Fibroblast of villous mesenchyme (primary cell): Measurements from ENCODE around the gene KIAA0232. TPM values are rescaled to one million over a fixed set of nuclear protein-coding genes. Genes with fewer than 3 reads are reported as not detected.

Source experiments
- DNase-seq: peaks from one replicate; pipeline ENCODE4 v3.0.0-alpha.2; 2010; ENCODE audit warnings: low read depth
- H3K4me3 ChIP-seq: 2 replicates; pipeline ENCODE4 v1.5.1; 2011; ENCODE audit warnings: low read depth, mild to moderate bottlenecking, low read length
- total RNA-seq: library from RNA; depleted of rRNA; stranded (reverse); fragments of >200 nt; gene quantifications from 2 replicates; pipeline ENCODE4 v1.2.3, GENCODE V29; 2012
- TF ChIP-seq, protein P1 (sequence below): IDR thresholded peaks from 2 replicates; pipeline ENCODE4 v1.5.1; 2012; ENCODE audit warnings: low read depth, mild to moderate bottlenecking, low read length; ENCODE audit not compliant: insufficient read depth

KIAA0232 gene
- total RNA-seq, 1 donor = 29.8 TPM

DNA sequence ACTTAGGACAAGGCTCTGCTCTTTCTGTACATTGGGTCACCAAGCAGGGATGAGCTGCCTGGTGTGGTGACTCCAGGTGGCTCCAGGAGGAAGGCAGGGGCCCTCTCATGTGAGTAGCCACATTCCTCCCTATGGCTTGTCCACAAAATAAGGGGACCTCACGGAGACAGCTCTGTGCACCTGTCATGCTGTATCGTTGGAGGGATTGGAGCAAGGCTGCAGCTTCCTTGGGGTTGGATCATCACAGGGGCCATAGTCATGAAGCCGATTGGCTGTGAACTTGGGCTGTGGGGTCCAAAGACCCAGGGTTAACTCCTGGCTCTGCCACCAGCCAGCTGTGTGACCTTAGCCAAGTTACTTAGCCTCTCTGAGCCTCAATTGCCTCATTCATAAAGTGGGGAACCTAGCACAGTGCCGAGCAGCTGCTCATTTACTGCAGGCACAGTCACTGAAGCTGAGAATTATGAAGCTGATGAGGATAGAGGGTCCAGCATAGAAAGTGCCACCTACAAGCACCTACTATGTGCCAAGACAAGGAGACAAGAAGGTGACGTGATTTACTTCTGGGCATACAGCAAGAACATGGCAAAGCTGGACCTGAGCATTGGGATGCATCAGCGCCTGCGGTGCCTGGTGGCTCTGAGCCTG lies 11.8 kb upstream of the KIAA0232 start:
- no peak for DNase-seq
- no peak overlapping the region for H3K4me3 ChIP-seq
- TF ChIP-seq, protein P1, sequence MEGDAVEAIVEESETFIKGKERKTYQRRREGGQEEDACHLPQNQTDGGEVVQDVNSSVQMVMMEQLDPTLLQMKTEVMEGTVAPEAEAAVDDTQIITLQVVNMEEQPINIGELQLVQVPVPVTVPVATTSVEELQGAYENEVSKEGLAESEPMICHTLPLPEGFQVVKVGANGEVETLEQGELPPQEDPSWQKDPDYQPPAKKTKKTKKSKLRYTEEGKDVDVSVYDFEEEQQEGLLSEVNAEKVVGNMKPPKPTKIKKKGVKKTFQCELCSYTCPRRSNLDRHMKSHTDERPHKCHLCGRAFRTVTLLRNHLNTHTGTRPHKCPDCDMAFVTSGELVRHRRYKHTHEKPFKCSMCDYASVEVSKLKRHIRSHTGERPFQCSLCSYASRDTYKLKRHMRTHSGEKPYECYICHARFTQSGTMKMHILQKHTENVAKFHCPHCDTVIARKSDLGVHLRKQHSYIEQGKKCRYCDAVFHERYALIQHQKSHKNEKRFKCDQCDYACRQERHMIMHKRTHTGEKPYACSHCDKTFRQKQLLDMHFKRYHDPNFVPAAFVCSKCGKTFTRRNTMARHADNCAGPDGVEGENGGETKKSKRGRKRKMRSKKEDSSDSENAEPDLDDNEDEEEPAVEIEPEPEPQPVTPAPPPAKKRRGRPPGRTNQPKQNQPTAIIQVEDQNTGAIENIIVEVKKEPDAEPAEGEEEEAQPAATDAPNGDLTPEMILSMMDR = no peak

DNA sequence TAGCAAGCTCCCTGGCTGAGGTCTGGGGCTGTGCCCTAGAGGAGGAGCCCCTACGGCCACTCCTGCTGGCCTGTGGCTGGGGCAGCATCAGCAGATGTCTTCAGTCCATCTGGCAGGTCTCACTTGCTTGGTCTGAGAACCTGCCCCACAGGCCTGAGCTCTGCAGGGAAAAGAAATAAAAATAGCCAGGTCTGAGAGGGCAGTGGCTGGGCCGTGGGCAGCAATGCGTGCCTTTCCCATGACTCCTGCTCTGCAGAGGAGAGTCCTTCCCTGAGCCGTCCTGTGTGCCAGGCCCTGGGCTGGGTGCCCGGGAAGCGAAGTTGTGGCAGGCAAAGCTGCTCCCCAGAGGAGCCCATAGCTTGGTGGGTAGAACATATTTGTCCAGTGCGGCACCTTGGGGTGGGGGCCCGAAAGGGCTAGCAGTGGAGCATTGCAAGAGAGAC lies 11.3 kb upstream of the KIAA0232 start:
- peak; percentile 58 for DNase-seq
- no peak overlapping the region for H3K4me3 ChIP-seq
- TF ChIP-seq, protein P1 = no peak

DNA sequence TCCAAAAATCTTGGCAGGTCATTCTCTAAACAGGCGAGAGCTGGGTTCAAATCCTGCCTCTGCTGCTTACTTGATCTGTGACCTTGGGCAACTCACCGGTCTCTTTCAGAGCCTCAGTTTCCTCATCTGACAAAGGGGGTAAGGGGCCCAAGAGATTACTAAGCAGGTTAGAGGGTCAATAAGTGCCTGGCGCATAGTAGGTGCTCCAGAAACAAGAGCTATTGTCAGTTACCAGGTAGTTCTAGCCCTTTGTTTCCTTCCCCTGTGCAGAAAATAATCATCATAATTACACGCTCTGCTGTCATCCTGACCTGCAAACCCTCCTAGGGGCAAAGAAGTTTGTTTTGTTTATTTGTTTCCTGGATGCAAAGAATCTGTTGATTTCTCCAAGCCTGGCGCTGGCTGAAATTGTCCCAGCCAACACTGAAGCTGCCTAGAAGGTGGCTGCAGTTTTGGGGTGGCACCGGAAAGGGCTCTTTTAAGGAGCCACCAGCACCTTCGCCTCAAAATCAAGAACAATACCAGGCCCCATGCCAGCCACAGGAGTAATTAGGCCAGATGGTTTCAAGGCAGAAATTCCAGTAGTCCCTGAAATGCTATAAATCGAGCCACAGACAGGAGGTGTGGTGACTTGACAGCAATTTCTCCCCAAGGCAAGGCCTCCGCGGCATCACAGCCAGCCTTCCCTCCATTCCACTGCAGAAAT lies 10.2 kb upstream of the KIAA0232 start:
- DNase-seq = no peak

DNA sequence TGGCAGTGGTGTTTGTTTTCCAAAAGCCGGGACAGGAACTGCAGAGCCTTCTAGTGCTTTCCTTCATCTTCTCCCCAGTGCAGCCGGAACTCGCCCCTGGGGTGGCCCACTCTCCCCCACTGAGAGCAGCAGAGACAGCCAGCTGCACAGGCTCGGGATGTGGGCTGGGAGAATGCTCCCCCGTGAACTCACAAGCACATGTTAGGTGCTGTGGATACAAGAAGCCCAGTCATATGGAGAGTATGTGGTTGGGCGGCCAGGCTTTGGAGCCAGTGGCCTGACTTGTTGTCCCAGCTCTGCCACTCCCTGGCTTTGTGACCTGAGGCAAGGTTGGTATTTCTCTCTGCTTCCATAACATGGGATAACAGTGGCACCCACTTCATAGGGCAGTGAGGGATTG lies 9.4 kb upstream of the KIAA0232 start:
- no peak for DNase-seq
- H3K4me3 ChIP-seq = no peak overlapping the region
- TF ChIP-seq, protein P1 = no peak

More for the DNA sequence above, 10.2 kb upstream of the KIAA0232 start:
- TF ChIP-seq, protein P1 = no peak
- H3K4me3 ChIP-seq = no peak overlapping the region

DNA sequence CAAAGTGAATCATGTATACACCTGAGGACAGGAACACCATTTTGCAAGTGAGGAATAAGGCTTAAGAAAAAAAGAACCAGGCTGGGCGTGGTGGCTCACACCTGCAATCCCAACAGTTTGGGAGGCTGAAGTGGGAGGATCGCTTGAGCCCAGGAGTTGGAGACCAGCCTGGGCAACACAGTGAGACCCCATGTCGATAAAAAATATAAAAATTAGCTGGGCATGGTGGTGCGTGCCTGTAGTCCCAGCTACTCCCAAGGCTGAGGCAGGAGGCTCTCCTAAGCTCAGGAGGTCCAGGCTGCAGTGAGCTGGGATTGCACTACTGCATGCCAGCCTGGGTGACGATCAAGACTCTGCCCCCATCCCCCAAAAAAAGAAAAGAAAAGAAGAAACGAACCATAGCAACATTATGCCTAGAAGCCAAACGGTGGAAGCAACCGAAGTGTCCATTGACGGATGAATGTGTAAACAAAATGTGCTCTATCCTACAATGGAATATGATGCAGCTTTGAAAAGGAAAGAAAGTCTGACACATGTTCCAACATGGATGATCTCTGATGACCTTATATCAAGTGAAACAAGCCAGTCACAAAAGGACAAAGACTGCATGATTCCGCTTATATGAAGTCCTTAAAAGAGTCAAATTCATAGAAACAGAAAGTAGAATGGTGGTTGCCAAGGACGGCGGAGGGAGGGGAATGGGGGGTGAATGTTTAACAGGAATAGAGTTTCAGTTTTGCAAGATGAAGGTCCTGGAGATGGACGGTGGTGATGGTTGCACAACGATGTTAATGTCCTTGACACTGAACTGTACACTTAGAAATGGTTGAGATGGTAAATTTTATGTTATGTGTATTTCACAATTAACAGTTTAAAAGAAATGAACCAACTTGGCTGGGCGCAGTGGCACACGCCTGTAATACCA lies 8.6 kb upstream of the KIAA0232 start:
- DNase-seq = no peak
- no peak overlapping the region for H3K4me3 ChIP-seq
- TF ChIP-seq, protein P1 = no peak

DNA sequence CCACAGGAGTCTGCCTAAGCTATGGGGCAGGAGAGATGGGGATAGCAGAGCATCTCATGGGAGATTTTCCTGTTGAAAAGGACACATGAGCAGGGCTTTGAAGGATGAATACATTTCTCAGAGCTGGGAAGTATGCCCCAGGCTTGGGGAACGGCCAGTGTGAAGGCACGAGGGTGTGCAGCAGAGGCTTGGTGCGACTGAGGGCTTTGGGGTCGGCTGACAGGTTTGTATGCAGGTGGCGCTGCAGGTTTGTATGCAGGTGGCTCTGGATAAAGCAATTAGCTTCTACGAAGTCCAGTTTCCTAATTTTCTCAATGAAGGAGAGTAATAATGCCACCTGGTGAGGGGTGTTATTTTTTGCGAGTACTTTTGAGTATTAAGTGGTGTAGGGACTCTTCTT lies 6.8 kb upstream of the KIAA0232 start:
- H3K4me3 ChIP-seq = no peak overlapping the region
- DNase-seq = no peak
- TF ChIP-seq, protein P1 = no peak
